ENCODE results near the gene CHCHD10. TPM values are rescaled to one million over a fixed set of nuclear protein-coding genes. Genes with fewer than 3 reads are reported as not detected.
A peak's percentile ranks its signal among the peaks of the same experiment; 100 is the strongest.

Gene CHCHD10
- total and polyA plus RNA-seq, 4 donors = 13.4 to 784 (median 139) TPM

DNA sequence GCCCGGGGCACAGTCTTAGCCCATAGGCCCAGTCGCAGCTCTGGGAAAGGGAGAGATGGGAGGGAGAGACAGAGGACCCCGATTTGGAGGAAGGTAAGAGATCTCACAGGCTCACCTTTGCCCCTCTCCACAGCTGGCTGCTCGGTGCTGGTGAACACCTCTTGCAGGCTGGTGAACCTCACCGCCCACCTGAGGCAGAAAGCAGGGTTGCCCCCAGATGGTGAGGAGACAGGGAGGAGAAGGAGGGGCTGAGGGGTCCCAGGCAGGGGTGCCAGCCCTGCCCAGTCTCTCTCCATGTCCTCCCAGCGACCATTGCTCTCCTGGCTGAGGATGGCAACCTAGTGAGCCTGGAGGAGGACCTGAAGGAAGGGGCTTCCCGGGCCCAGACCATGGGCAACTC, 3.8 kb downstream of the CHCHD10 start:
- 76% methylated on average over 7 of the region's 7 CpGs for WGBS
- Histone ChIP-seq H3K4me3 (ENCODE audit: low read depth in 1 of 3, low read length in 3 of 3) (no peak overlapping the region), H3K9me3 (ENCODE audit: control insufficient read depth in 4 of 4, low read length in 3 of 4) (no peaks in the 10 kb centered on the region), H3K9ac (ENCODE audit: low read depth in 1 of 2, low read length in 2 of 2) (no peak overlapping the region), H3K36me3 (ENCODE audit: control insufficient read depth in 4 of 4, insufficient read depth in 3 of 4, low read depth in 1 of 4, low read length in 3 of 4) (peaks cover 0 to 6% (median 4%) of the 10 kb centered on the region in 4 donors), H3K4me1 (ENCODE audit: control insufficient read depth in 4 of 4, insufficient read depth in 4 of 4, low read length in 3 of 4) (peaks cover 16 to 44% (median 33%) of the 10 kb centered on the region in 4 donors), H3K27me3 (ENCODE audit: control insufficient read depth in 4 of 4, insufficient read depth in 4 of 4, low read length in 3 of 4) (no peaks in the 10 kb centered on the region), H3K27ac (ENCODE audit: low read depth in 1 of 2, low read length in 2 of 2) (no peak overlapping the region)
- TF ChIP-seq, protein P1, sequence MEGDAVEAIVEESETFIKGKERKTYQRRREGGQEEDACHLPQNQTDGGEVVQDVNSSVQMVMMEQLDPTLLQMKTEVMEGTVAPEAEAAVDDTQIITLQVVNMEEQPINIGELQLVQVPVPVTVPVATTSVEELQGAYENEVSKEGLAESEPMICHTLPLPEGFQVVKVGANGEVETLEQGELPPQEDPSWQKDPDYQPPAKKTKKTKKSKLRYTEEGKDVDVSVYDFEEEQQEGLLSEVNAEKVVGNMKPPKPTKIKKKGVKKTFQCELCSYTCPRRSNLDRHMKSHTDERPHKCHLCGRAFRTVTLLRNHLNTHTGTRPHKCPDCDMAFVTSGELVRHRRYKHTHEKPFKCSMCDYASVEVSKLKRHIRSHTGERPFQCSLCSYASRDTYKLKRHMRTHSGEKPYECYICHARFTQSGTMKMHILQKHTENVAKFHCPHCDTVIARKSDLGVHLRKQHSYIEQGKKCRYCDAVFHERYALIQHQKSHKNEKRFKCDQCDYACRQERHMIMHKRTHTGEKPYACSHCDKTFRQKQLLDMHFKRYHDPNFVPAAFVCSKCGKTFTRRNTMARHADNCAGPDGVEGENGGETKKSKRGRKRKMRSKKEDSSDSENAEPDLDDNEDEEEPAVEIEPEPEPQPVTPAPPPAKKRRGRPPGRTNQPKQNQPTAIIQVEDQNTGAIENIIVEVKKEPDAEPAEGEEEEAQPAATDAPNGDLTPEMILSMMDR (IDR thresholded peaks at IDR 0.05; ENCODE audit: low read depth, low read length, missing input control) = no peak
- TF ChIP-seq MAX (IDR thresholded peaks at IDR 0.05) = no peak
- no peak for DNase-seq (ENCODE audit: low spot score)

DNA sequence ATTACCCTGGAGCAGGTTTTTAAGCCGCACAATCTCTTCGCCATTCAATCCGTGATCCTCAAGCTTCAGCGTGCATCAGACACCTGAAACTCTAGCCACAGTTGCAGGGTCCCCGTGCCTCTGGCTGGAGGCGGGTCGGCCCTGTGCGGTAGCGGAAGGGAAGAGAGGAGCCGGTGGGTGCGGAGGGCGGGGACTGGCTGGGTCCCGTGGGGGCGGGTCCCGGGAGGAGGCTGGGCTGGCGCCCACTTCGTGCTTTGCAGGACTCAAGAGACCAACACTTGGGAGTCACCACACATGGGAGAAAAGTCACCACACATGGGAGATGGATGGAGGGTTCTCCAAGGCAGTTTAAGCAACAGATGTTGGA, 4.2 kb downstream of the CHCHD10 start:
- WGBS = 68% methylated on average over 17 of the region's 17 CpGs
- H3K4me3 ChIP-seq (ENCODE audit: low read depth in 1 of 3, low read length in 3 of 3) = peak overlapping the region in 1 of 3 donors; percentile 4
- no peaks in the 10 kb centered on the region for H3K9me3 ChIP-seq (ENCODE audit: control insufficient read depth in 4 of 4, low read length in 3 of 4)
- H3K27ac ChIP-seq (ENCODE audit: low read depth in 1 of 2, low read length in 2 of 2) = no peak overlapping the region
- H3K36me3 ChIP-seq (ENCODE audit: control insufficient read depth in 4 of 4, insufficient read depth in 3 of 4, low read depth in 1 of 4, low read length in 3 of 4) = peaks cover 0 to 6% (median 4%) of the 10 kb centered on the region in 4 donors
- peaks cover 16 to 44% (median 32%) of the 10 kb centered on the region in 4 donors for H3K4me1 ChIP-seq (ENCODE audit: control insufficient read depth in 4 of 4, insufficient read depth in 4 of 4, low read length in 3 of 4)
- H3K9ac ChIP-seq (ENCODE audit: low read depth in 1 of 2, low read length in 2 of 2) = no peak overlapping the region
- no peaks in the 10 kb centered on the region for H3K27me3 ChIP-seq (ENCODE audit: control insufficient read depth in 4 of 4, insufficient read depth in 4 of 4, low read length in 3 of 4)
- DNase-seq (ENCODE audit: low spot score) = no peak
- TF ChIP-seq JUND (IDR thresholded peaks at IDR 0.05) (no peak), NR2F2 (IDR thresholded peaks at IDR 0.05) (no peak), ZBTB33 (IDR thresholded peaks at IDR 0.05) (no peak), FOXA1 (IDR thresholded peaks at IDR 0.05) (no peak), RAD21 (IDR thresholded peaks at IDR 0.05) (no peak), EGR1 (IDR thresholded peaks at IDR 0.05; ENCODE audit: low read depth in 2 of 2) (no peak), GABPA (IDR thresholded peaks at IDR 0.05 in 1 of 2, conservative IDR thresholded peaks at IDR 0.05 in 1 of 2) (no peak), SP1 (IDR thresholded peaks at IDR 0.05) (no peak)
- TF ChIP-seq, protein P2, sequence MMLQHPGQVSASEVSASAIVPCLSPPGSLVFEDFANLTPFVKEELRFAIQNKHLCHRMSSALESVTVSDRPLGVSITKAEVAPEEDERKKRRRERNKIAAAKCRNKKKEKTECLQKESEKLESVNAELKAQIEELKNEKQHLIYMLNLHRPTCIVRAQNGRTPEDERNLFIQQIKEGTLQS (IDR thresholded peaks at IDR 0.05) = no peak

- Histone ChIP-seq H3K36me3 (ENCODE audit: control insufficient read depth in 4 of 4, insufficient read depth in 3 of 4, low read depth in 1 of 4, low read length in 3 of 4) (peaks cover 0 to 6% (median 4%) of the 10 kb centered on the region in 4 donors), H3K27me3 (ENCODE audit: control insufficient read depth in 4 of 4, insufficient read depth in 4 of 4, low read length in 3 of 4) (no peaks in the 10 kb centered on the region), H3K4me3 (ENCODE audit: low read depth in 1 of 3, low read length in 3 of 3) (peak within 1 kb of the TSS in 1 of 3 donors; percentile 4), H3K9me3 (ENCODE audit: control insufficient read depth in 4 of 4, low read length in 3 of 4) (no peaks in the 10 kb centered on the region), H3K9ac (ENCODE audit: low read depth in 1 of 2, low read length in 2 of 2) (no peak within 1 kb of the TSS), H3K27ac (ENCODE audit: low read depth in 1 of 2, low read length in 2 of 2) (no peak within 1 kb of the TSS), H3K4me1 (ENCODE audit: control insufficient read depth in 4 of 4, insufficient read depth in 4 of 4, low read length in 3 of 4) (peaks cover 16 to 38% (median 30%) of the 10 kb centered on the region in 4 donors)
- WGBS = 64% methylated on average over 23 of the region's 23 CpGs
- TF ChIP-seq HNF4G (IDR thresholded peaks at IDR 0.05) (no peak), FOXA2 (IDR thresholded peaks at IDR 0.05) (no peak), JUND (IDR thresholded peaks at IDR 0.05) (no peak)
- no peak for DNase-seq (ENCODE audit: low spot score)
These were observed 4.8 kb downstream of the CHCHD10 start, which contains the start of gene C22orf15 for GRCh38 chr22:23762842-23763578. Gene C22orf15 (plus strand): TSS chr22:23762990. CDS start chr22:23763307, 317 bp downstream.
